ENCODE data around the gene CAPS. TPM values are rescaled to one million over a fixed set of nuclear protein-coding genes. Genes with fewer than 3 reads are reported as not detected.

CAPS gene
- polyA plus RNA-seq, 1 donor (not counting 4 experiments of a cell fraction or from before 2014, with no cell fraction given): 2.7 TPM

GRCh38 chr19:5933391-5934068 lies 19.5 kb downstream of the CAPS start:
- H3K4me2 ChIP-seq (ENCODE audit: control insufficient read depth, extremely low read depth, insufficient read depth, low read depth, low read length): no peak overlapping the region
- no peak overlapping the region for H3K9ac ChIP-seq (ENCODE audit: control insufficient read depth, extremely low read depth, insufficient read depth, low read length)
- H3K4me1 ChIP-seq (ENCODE audit: control insufficient read depth, extremely low read depth, insufficient read depth, low read length): no peaks in the 10 kb centered on the region
- peaks cover 2% of the 10 kb centered on the region for H3K79me2 ChIP-seq (ENCODE audit: control insufficient read depth, insufficient read depth, low read length)
- peaks cover 36 to 58% of the 10 kb centered on the region in 2 experiments for H3K36me3 ChIP-seq (ENCODE audit: control insufficient read depth in 2 of 2, extremely low read depth in 1 of 2, insufficient read depth in 2 of 2, low read length in 2 of 2)
- no peaks in the 10 kb centered on the region for H3K9me3 ChIP-seq (ENCODE audit: control insufficient read depth, low read depth, low read length)
- no peak overlapping the region for H3K27ac ChIP-seq (ENCODE audit: control insufficient read depth, insufficient read depth, low read length)
- DNase-seq (ENCODE audit: low read depth, low spot score) (no peak), FAIRE-seq (no peak)
- dilution Hi-C loops (cut with MboI; ENCODE audit: extremely low pct_ligation_motif_present, low sequenced_read_pairs): no loop called here
- no peak overlapping the region for H3K4me3 ChIP-seq (ENCODE audit: control insufficient read depth in 2 of 3, extremely low read depth in 1 of 3, insufficient read depth in 2 of 3, low read depth in 1 of 3, low read length in 3 of 3)
- no peaks in the 10 kb centered on the region for H3K27me3 ChIP-seq (ENCODE audit: control insufficient read depth, extremely low read depth, insufficient read depth, low read length)
- peaks cover 4% of the 10 kb centered on the region for H4K20me1 ChIP-seq (ENCODE audit: control insufficient read depth, extremely low read depth, insufficient read depth, low read length)
- TF ChIP-seq EZH2 (IDR thresholded peaks at IDR 0.05; ENCODE audit: low read length) (no peak), CTCF (optimal IDR thresholded peaks at IDR 0.05 in 1 of 3, IDR thresholded peaks at IDR 0.05 in 1 of 3, conservative IDR thresholded peaks at IDR 0.05 in 1 of 3; ENCODE audit: extremely low read depth in 1 of 3, insufficient read depth in 2 of 3, low read length in 3 of 3) (no peak)
- no peak overlapping the region for H2AFZ ChIP-seq (ENCODE audit: control insufficient read depth, low read length)
- no peaks in the 10 kb centered on the region for H3K9me1 ChIP-seq (ENCODE audit: control insufficient read depth, extremely low read depth, insufficient read depth, low read length)

- Histone ChIP-seq H3K27me3 (ENCODE audit: control insufficient read depth, extremely low read depth, insufficient read depth, low read length) (no peaks in the 10 kb centered on the region), H3K36me3 (ENCODE audit: control insufficient read depth in 2 of 2, extremely low read depth in 1 of 2, insufficient read depth in 2 of 2, low read length in 2 of 2) (peaks cover 35 to 57% of the 10 kb centered on the region in 2 experiments), H3K9ac (ENCODE audit: control insufficient read depth, extremely low read depth, insufficient read depth, low read length) (no peak overlapping the region), H3K4me2 (ENCODE audit: control insufficient read depth, extremely low read depth, insufficient read depth, low read depth, low read length) (no peak overlapping the region), H3K4me1 (ENCODE audit: control insufficient read depth, extremely low read depth, insufficient read depth, low read length) (no peaks in the 10 kb centered on the region), H4K20me1 (ENCODE audit: control insufficient read depth, extremely low read depth, insufficient read depth, low read length) (peaks cover 4% of the 10 kb centered on the region), H3K79me2 (ENCODE audit: control insufficient read depth, insufficient read depth, low read length) (peaks cover 2% of the 10 kb centered on the region), H3K27ac (ENCODE audit: control insufficient read depth, insufficient read depth, low read length) (no peak overlapping the region), H2AFZ (ENCODE audit: control insufficient read depth, low read length) (no peak overlapping the region), H3K4me3 (ENCODE audit: control insufficient read depth in 2 of 3, extremely low read depth in 1 of 3, insufficient read depth in 2 of 3, low read depth in 1 of 3, low read length in 3 of 3) (no peak overlapping the region), H3K9me3 (ENCODE audit: control insufficient read depth, low read depth, low read length) (no peaks in the 10 kb centered on the region), H3K9me1 (ENCODE audit: control insufficient read depth, extremely low read depth, insufficient read depth, low read length) (no peaks in the 10 kb centered on the region)
- dilution Hi-C loops (cut with MboI; ENCODE audit: extremely low pct_ligation_motif_present, low sequenced_read_pairs): no loop called here
- no peak for FAIRE-seq
- TF ChIP-seq CTCF (optimal IDR thresholded peaks at IDR 0.05 in 1 of 3, IDR thresholded peaks at IDR 0.05 in 1 of 3, conservative IDR thresholded peaks at IDR 0.05 in 1 of 3; ENCODE audit: extremely low read depth in 1 of 3, insufficient read depth in 2 of 3, low read length in 3 of 3): no peak
- no peak for TF ChIP-seq EZH2 (IDR thresholded peaks at IDR 0.05; ENCODE audit: low read length)
- no peak for DNase-seq (ENCODE audit: low read depth, low spot score)
These were observed 20.0 kb downstream of the CAPS start for GRCh38 chr19:5934069-5934401.

Measured in keratinocyte (primary cell).